HepG2 (cell line): Measurements from ENCODE around the gene TSC22D4.

Experiments used
- BORCS8-MEF2B ChIP-seq: sonication (generic); formaldehyde crosslinking; IDR thresholded peaks from 2 replicates; pipeline ENCODE4 v1.8.0; 2022; ENCODE audit warnings: mild to moderate bottlenecking, missing genetic modification reagents
- BRCA1 ChIP-seq: sonication (generic); formaldehyde crosslinking; IDR thresholded peaks from 2 replicates; pipeline ENCODE4 v1.4.0; 2020; ENCODE audit warnings: missing genetic modification reagents
- CBX2 ChIP-seq, 2 experiments: fragments of 200-600 bp in 1 of 2; sonication (generic); formaldehyde crosslinking in 1 of 2; IDR thresholded peaks; 2 replicates each; pipeline versions ENCODE4 v1.7.0 to v1.8.1; 2018 to 2022; ENCODE audit warnings: low read depth in 2 of 2, low read length in 1 of 2, mild to moderate bottlenecking in 1 of 2, missing genetic modification reagents in 1 of 2
- CREB1 ChIP-seq, 2 experiments: fragments of 450-650 bp in 1 of 2; IDR thresholded peaks; 2 replicates each; pipeline ENCODE4 v1.6.1; 2016 to 2017; ENCODE audit warnings: control low read depth in 1 of 2, mild to moderate bottlenecking in 1 of 2, missing compliant biosample characterization in 1 of 2, missing genetic modification characterization in 1 of 2
- EZH2 ChIP-seq: conservative IDR thresholded peaks from 2 replicates; pipeline ENCODE4 v1.6.1; 2012; ENCODE audit warnings: mild to moderate bottlenecking, low read depth, low read length, moderate library complexity
- NONO ChIP-seq, 2 experiments: fragments of 450-650 bp in 1 of 2; sonication (generic) in 1 of 2; formaldehyde crosslinking in 1 of 2; IDR thresholded peaks in 1 of 2; conservative IDR thresholded peaks in 1 of 2; 2 replicates each; pipeline versions ENCODE4 v1.6.1 to v1.8.0; 2017 to 2022; ENCODE audit warnings: mild to moderate bottlenecking in 1 of 2, missing genetic modification reagents in 1 of 2, moderate library complexity in 1 of 2
- PTBP1 ChIP-seq: fragments of 200-400 bp; formaldehyde crosslinking; IDR thresholded peaks from 2 replicates; pipeline ENCODE4 v1.6.1; 2018; ENCODE audit warnings: low read length, low read depth; ENCODE audit not compliant: poor library complexity, severe bottlenecking
- SIX4 ChIP-seq: sonication (generic); formaldehyde crosslinking; IDR thresholded peaks from 2 replicates; pipeline ENCODE4 v1.4.0; 2020; ENCODE audit warnings: missing genetic modification reagents
- TARDBP ChIP-seq: sonication (generic); formaldehyde crosslinking; IDR thresholded peaks from 2 replicates; pipeline ENCODE4 v1.8.0; 2022; ENCODE audit warnings: mild to moderate bottlenecking, missing genetic modification reagents
- ZFP36L2 ChIP-seq: sonication (generic); formaldehyde crosslinking; IDR thresholded peaks from 2 replicates; pipeline ENCODE4 v1.4.0; 2020; ENCODE audit warnings: missing genetic modification reagents
- TF ChIP-seq, protein P1 (sequence below): sonication (generic); formaldehyde crosslinking; IDR thresholded peaks from 2 replicates; pipeline ENCODE4 v1.5.0; 2020; ENCODE audit warnings: mild to moderate bottlenecking, missing genetic modification reagents, moderate library complexity
- TF ChIP-seq, protein P2 (sequence below): sonication (generic); formaldehyde crosslinking; IDR thresholded peaks from 2 replicates; pipeline ENCODE4 v1.5.0; 2020; ENCODE audit warnings: missing genetic modification reagents, mild to moderate bottlenecking, borderline replicate concordance
- TF ChIP-seq, protein P3 (sequence below): sonication (generic); formaldehyde crosslinking; IDR thresholded peaks from 2 replicates; pipeline ENCODE4 v1.4.0; 2020; ENCODE audit warnings: missing genetic modification reagents
- TF ChIP-seq, protein P4 (sequence below): sonication (generic); formaldehyde crosslinking; IDR thresholded peaks from 2 replicates; pipeline ENCODE4 v1.4.0; 2020; ENCODE audit warnings: missing genetic modification reagents, mild to moderate bottlenecking, borderline replicate concordance

DNA sequence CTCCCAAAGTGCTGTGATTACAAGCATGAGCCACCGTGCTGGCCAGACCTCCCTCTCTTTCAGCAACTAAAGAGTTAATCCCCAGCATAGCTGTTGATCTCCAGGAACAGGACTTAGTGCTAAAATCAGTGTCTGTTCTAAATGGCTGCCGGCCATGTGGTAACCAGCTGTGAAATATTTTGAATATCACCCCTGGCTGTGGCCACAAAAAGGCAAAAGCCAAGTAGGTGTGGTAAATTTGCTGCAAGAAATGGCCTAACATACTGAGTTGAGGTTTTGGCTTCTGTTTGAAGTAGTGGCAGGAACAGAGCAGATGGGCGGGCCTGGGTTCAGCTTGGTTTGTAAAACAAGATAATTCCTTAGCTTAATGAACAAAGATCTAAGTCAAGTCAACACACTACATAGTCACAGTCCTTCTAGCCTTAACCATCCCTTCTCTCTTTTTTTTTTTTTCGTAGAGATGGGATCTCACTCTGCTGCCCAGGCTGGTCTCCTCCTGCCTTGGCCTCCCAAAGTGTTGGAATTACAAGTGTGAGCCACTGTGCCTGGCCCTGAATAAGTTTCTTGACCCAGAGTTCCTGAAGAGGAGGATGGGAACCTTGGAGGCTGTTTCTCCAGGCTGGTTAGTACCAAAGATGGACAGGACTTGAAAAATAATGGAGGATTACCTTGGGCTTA lies 37.3 kb upstream of the TSC22D4 start:
- TF ChIP-seq, protein P1, sequence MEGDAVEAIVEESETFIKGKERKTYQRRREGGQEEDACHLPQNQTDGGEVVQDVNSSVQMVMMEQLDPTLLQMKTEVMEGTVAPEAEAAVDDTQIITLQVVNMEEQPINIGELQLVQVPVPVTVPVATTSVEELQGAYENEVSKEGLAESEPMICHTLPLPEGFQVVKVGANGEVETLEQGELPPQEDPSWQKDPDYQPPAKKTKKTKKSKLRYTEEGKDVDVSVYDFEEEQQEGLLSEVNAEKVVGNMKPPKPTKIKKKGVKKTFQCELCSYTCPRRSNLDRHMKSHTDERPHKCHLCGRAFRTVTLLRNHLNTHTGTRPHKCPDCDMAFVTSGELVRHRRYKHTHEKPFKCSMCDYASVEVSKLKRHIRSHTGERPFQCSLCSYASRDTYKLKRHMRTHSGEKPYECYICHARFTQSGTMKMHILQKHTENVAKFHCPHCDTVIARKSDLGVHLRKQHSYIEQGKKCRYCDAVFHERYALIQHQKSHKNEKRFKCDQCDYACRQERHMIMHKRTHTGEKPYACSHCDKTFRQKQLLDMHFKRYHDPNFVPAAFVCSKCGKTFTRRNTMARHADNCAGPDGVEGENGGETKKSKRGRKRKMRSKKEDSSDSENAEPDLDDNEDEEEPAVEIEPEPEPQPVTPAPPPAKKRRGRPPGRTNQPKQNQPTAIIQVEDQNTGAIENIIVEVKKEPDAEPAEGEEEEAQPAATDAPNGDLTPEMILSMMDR (CRISPR knock-in tag) = no peak
- TF ChIP-seq, protein P2, sequence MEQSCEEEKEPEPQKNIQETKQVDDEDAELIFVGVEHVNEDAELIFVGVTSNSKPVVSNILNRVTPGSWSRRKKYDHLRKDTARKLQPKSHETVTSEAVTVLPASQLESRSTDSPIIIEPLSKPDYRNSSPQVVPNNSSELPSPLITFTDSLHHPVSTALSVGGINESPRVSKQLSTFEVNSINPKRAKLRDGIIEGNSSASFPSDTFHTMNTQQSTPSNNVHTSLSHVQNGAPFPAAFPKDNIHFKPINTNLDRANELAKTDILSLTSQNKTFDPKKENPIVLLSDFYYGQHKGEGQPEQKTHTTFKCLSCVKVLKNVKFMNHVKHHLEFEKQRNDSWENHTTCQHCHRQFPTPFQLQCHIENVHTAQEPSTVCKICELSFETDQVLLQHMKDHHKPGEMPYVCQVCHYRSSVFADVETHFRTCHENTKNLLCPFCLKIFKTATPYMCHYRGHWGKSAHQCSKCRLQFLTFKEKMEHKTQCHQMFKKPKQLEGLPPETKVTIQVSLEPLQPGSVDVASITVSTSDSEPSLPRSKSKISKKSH (CRISPR knock-in tag) = no peak
- TF ChIP-seq, protein P3, sequence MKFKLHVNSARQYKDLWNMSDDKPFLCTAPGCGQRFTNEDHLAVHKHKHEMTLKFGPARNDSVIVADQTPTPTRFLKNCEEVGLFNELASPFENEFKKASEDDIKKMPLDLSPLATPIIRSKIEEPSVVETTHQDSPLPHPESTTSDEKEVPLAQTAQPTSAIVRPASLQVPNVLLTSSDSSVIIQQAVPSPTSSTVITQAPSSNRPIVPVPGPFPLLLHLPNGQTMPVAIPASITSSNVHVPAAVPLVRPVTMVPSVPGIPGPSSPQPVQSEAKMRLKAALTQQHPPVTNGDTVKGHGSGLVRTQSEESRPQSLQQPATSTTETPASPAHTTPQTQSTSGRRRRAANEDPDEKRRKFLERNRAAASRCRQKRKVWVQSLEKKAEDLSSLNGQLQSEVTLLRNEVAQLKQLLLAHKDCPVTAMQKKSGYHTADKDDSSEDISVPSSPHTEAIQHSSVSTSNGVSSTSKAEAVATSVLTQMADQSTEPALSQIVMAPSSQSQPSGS (CRISPR knock-in tag) = no peak
- TF ChIP-seq, protein P4, sequence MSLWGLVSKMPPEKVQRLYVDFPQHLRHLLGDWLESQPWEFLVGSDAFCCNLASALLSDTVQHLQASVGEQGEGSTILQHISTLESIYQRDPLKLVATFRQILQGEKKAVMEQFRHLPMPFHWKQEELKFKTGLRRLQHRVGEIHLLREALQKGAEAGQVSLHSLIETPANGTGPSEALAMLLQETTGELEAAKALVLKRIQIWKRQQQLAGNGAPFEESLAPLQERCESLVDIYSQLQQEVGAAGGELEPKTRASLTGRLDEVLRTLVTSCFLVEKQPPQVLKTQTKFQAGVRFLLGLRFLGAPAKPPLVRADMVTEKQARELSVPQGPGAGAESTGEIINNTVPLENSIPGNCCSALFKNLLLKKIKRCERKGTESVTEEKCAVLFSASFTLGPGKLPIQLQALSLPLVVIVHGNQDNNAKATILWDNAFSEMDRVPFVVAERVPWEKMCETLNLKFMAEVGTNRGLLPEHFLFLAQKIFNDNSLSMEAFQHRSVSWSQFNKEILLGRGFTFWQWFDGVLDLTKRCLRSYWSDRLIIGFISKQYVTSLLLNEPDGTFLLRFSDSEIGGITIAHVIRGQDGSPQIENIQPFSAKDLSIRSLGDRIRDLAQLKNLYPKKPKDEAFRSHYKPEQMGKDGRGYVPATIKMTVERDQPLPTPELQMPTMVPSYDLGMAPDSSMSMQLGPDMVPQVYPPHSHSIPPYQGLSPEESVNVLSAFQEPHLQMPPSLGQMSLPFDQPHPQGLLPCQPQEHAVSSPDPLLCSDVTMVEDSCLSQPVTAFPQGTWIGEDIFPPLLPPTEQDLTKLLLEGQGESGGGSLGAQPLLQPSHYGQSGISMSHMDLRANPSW (CRISPR knock-in tag) = no peak
- TF ChIP-seq ZFP36L2 (CRISPR knock-in tag) = no peak
- no peak for TF ChIP-seq TARDBP (CRISPR knock-in tag)
- TF ChIP-seq BORCS8-MEF2B (CRISPR knock-in tag) = no peak
- no peak for TF ChIP-seq PTBP1
- no peak for TF ChIP-seq CBX2 (IDR thresholded peaks at IDR 0.05; ENCODE audit: low read depth, low read length)
- no peak for TF ChIP-seq CBX2 (CRISPR knock-in tag; IDR thresholded peaks at IDR 0.05; ENCODE audit: low read depth)
- TF ChIP-seq NONO (IDR thresholded peaks at IDR 0.05) = no peak
- no peak for TF ChIP-seq NONO (CRISPR knock-in tag; conservative IDR thresholded peaks at IDR 0.05)
- TF ChIP-seq CREB1 (IDR thresholded peaks at IDR 0.05) = no peak
- no peak for TF ChIP-seq CREB1 (CRISPR knock-in tag; IDR thresholded peaks at IDR 0.05)
- no peak for TF ChIP-seq EZH2
- no peak for TF ChIP-seq SIX4 (CRISPR knock-in tag)
- TF ChIP-seq BRCA1 (CRISPR knock-in tag) = no peak
